GM21526 (cell line): ENCODE results near the gene CSNK1D.

ENCODE experiments used
- ATAC-seq: cut with Tn5 transposase; IDR thresholded peaks from one replicate; pipeline ENCODE4 v1.9.1; 2021; ENCODE audit warnings: moderate library complexity; ENCODE audit not compliant: unreplicated experiment, low FRiP score

The CSNK1D gene

GRCh38 chr17:82230609-82231311 is 42.7 kb downstream of the CSNK1D start:
- no peak for ATAC-seq

DNA sequence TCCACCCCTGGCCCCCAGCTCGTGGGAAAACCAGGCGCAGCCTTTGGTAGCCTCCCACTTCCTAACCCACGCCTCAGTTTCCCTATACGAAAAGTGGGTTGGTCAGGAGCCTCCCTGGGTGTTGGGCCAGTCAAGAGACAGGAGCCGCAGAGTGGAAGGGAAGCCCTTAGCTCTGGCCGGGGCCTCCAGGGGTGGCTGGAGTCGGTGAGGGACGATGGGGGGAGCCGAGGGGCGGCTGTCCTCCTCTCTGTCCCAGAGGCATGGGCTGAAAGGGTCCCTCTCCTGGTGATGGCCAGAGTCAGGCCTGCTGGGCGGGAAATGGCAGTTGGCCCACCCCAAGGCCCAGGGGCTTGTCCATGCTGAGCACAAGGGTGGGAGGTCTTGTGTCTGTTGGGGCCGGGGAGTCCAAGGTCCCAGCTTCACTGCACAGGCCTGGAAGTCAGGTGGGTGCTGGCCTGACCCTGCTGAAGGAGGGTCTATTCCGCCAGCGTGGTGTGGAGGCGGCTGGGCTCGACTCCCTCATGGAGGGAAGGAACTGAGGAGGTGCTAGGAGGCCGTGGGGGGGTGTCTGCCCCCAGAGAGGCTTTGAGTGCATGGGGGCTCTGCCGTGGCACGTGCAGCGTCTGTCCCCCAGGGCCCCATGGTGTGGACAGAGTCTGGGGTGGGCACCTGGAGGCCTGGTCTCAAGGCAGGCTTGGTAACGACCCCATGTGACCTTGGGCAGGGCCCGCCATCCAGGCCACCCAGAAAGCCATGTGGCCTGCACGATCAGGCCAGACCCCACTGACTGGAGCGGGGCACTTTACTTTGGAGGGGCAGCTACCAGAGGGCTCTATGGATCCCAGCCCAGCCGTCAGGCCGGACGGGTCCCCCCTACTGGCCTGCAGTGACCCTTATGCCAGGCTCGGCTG is 43.5 kb downstream of the CSNK1D start:
- ATAC-seq = no peak

DNA sequence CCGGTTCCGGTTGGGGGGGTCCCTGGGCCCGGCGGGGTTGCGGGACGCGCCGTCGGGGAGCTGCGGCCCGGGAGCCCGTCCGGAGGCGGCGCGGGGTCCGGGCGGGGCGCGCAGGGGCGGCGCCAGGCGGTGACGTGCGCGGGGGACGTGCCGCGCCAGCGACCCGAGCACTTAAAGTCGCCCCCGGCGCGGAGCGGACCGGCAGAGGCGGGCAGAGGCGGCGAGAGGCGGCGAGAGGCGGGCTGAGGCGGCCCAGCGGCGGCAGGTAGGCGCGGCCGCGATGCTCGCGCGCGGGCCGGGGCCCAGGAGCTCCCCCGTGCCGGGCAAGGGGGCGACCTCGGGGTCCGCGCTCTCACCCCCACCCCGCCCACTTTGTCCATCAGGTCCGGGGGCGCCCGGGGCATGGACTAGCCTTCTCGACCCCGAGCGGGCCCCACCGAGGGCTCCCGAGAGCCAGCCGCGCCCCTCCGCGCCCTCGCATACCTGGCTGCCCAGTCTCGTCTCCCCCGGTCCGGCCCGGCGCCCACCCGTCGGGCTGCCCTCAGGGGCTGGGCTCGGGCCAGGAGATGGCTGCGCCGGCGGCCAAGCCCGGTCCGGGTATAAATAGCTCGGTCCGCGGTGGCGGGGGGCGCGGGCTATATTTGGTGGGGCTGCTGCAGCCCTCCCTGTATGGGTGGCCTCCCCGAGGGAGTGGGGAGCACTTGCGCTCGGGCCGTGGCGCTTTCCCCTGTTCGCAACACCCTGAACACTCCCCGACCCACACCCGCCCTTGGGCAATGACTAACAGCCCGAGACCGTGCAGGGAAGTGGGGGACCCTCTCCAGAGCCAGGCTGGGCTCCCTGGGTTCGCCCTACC is 44.4 kb downstream of the CSNK1D start, which contains the start of gene SLC16A3:
Gene SLC16A3 (plus strand): TSS at position 201 of the 856 bp plus-strand sequence. CDS start 6,967 bp downstream, outside the sequence.
- ATAC-seq = peak; percentile 34

GRCh38 chr17:82228278-82228841 is 45.1 kb downstream of the CSNK1D start:
- peak; percentile 32 for ATAC-seq

DNA sequence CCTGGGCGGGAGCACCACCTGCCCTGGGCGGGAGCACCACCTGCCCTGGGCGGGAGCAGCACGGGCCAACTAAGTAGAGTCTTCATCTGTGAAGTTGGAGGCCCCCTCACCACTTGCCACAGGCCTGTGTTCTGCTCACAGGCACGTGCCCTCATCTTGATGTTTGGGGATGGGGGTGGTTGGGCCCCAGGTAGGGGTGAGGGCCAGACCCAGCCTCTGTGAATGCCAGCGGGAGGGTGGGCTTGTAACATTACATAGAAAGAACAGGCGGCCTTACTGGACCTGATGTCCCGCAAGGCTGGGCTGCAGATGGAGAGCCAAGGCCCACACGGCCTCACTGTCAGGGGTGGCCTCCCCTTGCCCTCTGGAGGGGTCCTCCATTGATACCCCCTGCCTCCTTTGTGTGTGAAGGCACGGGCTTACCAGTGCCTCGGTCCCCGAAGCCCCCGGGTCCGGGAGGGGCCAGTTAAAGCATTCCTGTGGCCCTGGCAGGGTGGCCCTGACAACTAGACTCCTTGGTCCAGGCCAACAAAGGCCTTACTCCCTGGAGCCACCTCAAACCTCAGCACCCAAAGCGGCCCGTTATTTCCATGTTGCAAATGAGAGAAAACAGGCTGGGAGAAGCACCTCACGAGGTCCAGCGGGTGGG is 45.7 kb downstream of the CSNK1D start:
- ATAC-seq = no peak

DNA sequence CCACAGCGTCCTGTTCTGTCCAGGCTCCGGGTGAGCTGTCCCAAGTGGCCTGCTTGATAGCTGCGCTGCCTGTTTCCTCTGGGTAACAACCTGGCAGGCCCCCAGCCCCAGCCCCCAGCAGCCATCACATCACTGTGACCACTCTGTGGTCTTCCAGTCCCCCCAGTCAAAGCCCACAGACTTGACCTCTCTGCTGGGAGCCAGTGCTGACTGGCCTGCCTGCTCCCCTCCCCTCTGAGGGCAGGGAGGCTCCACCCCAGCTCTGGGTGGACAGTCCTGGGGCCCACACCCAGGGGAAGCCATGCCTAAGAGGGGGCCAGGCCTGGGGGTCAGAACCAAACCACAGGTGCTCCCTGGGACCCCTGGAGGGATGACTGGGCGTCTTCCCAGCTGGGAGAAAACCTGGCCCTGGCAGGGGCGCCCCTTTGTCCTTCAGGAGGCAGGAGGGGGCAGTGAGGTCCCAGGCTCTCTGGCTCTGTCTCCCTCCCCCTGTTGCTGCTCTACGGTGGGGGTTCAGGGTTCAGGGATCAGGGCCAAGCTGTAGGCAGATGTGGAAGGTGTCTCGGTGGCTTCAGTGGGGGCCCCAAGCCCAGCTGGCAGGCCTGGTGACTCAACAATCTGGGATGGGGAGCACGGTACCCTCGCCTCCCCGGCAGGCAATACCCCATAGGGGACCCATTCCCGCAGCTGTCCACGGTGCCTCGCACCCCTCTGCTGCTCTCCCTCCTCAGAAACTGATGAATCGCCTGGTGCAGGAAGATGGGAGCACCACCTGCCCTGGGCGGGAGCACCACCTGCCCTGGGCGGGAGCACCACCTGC is 46.5 kb downstream of the CSNK1D start:
- no peak for ATAC-seq

DNA sequence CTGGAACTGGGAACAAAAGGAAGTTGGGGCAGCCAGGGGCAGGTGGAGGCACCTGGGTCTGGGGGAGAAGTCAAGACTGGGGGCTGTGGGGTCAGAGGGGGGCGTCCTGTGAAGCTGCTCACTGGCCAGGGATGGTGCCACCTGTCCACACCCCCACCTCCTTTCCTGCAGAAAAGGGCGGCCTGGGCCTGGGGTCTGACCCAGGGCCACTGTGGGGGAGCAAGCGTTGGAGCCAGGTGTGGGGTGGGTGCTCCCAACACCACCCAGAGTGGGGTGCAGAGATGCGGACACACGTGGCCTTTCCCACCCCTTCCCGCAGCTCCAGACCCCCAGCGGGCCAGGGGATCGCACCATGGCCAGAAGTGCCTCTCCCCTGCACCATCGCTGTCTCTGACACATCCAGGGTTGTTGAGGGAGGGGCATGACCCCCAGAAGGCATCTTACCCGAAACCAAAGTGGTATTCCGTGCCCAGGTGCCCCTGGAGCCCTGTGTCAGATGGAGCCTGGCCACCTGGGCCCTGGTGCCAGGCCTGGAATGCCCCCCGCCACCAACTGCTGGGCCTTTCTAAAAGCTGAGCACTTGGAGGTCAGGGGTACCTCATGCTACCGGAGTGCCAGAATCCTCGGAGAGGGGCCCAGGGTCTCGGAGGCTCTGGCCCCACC is 47.2 kb downstream of the CSNK1D start:
- ATAC-seq = no peak

GRCh38 chr17:82225368-82226029 is 48.0 kb downstream of the CSNK1D start:
- ATAC-seq = no peak

DNA sequence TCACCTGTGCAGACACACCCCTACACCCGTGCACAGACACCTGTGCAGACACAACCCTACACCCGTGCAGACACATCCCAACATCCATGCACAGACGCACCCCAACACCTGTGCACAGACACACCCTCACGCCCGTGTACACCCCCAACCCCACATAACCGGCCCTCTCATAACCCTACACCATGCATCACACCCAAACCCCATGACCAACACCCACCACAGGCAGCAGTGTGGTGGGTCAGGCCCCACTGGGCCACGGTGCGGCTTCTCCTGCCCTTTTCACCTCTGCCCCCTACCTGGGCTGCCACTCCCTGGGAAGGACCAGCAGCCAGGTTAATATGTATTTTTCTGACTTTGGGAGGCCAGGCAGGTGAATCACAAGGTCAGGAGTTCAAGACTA is 48.8 kb downstream of the CSNK1D start:
- no peak for ATAC-seq

DNA sequence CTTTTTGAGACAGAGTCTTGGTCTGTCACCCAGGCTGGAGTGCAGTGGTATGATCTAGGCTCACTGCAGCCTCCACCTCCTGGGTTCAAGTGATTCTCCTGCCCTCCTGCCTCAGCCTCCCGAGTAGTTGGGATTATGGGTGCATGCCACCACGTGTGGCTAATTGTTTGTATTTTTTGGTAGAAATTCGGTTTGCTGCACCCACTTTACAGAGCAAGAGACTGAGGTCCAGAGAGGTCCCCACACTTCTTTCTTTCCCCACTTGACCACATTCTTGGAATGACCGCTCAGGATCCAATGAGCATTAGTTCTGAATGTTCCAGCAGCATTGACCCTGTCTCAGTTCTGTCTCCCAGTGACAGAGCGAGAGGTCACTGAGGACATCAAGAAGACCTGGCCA is 50.0 kb downstream of the CSNK1D start:
- no peak for ATAC-seq

DNA sequence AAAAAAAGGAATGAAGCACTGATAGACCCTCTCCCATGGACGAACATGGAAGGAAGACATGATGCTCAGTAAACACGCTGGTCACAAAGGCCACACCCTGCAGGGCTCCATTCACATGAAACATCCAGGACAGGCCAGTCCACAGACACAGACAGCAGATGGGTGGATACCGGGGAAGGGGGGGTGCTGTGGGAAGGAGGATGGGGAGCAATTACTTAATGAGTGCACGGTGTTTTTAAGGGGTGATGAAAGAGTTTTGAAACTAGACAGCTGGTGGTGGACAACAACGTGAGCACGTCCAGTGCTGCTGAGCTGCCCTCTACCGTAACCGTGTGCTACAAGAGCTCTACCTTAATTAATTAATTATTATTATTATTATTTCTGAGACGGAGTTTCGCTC is 50.7 kb downstream of the CSNK1D start:
- ATAC-seq = no peak

DNA sequence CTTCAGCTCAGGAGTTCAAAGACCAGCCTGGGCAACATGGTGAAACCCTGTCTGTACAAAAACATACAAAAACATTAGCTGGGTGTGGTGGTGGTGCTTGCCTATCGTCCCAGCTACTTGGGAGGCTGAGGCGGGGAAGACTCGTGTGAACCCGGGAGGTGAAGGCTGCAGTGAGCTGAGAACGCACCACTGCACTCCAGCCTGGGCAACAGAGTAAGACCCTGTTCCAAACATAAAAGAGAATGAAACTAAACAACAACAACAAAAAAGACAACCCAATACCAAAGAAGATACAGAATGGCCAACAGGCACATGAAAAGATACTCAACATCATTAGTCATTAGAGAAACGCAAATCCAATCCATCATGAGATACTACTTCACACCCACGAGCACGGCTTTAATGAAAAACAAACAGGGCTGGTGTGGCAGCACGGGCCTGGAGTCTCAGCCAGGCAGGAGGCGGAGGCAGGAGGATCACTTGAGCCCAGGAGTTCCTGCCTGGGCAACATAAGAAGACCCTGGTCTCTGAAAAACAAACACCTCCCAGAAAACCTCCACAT is 52.1 kb downstream of the CSNK1D start:
- ATAC-seq = no peak

GRCh38 chr17:82219753-82220709 is 53.5 kb downstream of the CSNK1D start:
- no peak for ATAC-seq

GRCh38 chr17:82219083-82219482 is 54.4 kb downstream of the CSNK1D start:
- no peak for ATAC-seq

GRCh38 chr17:82218349-82219075 is 55.0 kb downstream of the CSNK1D start:
- no peak for ATAC-seq
